GM06990 (cell line): Measurements from ENCODE around the gene CACNA1D.
"Not testable (repeated sequence)": the region's sequence is repeated elsewhere in the genome, so short reads cannot be mapped to it uniquely, and the experiment has no call there.

Experiments used
- DNase-seq: peaks from one replicate; pipeline ENCODE4 v3.0.0-alpha.2; 2011; ENCODE audit not compliant: insufficient read length; ENCODE audit errors: extremely low read depth
- H3K27me3 ChIP-seq: replicated peaks from 2 replicates; pipeline ENCODE4 v1.6.0; 2011; ENCODE audit warnings: low read length; ENCODE audit not compliant: control insufficient read depth, insufficient read depth
- H3K36me3 ChIP-seq: 2 replicates; pipeline ENCODE4 v1.5.1; 2011; ENCODE audit warnings: low read length; ENCODE audit not compliant: control insufficient read depth, insufficient read depth
- H3K4me3 ChIP-seq: replicated peaks from 2 replicates; pipeline ENCODE4 v1.5.1; 2011; ENCODE audit warnings: low read depth, mild to moderate bottlenecking, control low read depth, low read length
- TF ChIP-seq, protein P1 (sequence below): IDR thresholded peaks from 2 replicates; pipeline ENCODE4 v1.5.1; 2011; ENCODE audit warnings: low read length, control low read depth, mild to moderate bottlenecking, inconsistent platforms; ENCODE audit not compliant: insufficient read depth, poor library complexity, severe bottlenecking

Gene CACNA1D

DNA sequence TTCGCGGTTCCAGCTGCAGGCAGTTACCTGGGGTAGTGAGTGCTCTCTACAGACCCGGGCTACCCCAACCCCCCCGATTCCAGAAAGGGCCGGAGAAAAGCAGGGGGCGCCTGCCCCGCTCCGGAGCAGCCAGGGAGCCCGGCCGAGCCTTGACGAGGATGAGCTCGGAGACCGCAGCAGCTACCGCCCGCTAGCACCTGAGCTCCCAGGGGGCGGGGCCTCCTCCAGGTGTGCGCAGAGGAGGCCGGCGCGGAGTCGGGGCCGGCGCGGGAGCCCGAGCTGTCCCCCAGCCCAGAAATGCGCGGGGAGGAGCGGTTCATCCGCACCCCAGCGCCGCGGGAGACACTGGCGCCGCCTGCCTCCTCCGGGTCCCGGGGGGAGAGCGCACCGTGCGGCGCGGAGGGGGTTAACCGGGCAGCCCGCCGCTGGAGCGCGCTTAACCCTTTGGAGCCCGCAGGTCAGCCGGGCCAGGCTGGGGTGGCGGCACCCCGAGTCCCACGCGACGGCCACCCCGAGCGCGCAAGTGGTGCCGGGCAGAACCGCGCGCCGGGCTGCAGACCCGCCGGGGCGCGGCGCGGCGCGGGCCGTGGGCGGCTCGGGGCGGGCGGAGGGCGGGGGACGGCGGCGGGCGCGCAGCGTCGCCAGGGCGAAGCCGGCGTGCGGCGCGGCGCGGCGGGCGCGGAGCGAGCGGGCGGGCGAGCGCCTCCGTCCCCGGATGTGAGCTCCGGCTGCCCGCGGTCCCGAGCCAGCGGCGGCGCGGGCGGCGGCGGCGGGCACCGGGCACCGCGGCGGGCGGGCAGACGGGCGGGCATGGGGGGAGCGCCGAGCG, at the start of gene CACNA1D:
Gene CACNA1D (plus strand): TSS at position 649 of the 829 bp plus-strand sequence. CDS start 556 bp downstream, outside the sequence.
- Histone ChIP-seq H3K4me3 (peak within 1 kb of the TSS; percentile 6; the same call in 1 of the 2 replicates), H3K36me3 (no peaks in the 10 kb centered on the region), H3K27me3 (peaks cover 5% of the 10 kb centered on the region)
- peak; percentile 6 for DNase-seq
- TF ChIP-seq, protein P1, sequence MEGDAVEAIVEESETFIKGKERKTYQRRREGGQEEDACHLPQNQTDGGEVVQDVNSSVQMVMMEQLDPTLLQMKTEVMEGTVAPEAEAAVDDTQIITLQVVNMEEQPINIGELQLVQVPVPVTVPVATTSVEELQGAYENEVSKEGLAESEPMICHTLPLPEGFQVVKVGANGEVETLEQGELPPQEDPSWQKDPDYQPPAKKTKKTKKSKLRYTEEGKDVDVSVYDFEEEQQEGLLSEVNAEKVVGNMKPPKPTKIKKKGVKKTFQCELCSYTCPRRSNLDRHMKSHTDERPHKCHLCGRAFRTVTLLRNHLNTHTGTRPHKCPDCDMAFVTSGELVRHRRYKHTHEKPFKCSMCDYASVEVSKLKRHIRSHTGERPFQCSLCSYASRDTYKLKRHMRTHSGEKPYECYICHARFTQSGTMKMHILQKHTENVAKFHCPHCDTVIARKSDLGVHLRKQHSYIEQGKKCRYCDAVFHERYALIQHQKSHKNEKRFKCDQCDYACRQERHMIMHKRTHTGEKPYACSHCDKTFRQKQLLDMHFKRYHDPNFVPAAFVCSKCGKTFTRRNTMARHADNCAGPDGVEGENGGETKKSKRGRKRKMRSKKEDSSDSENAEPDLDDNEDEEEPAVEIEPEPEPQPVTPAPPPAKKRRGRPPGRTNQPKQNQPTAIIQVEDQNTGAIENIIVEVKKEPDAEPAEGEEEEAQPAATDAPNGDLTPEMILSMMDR = no peak

DNA sequence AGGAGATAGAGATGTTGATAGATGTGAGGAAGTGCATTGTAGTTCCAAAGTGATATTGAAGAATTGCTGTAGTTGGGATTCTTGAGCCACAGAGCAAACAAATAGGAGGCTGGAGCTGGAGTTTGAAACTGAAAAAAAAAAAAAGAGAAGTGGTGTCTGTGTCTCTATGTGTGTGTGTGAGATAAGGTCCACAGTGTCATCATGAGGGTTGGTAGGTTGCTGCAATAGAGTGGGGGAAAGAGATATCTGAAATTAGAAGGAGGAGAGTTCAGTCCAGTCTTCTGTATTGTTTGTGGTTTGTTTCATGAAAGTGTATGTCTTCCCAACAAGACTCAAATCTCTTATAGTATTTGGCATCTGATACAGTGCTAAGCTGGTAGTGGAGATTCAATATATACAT, 37.3 kb upstream of the CACNA1D start:
- no peaks in the 10 kb centered on the region for H3K36me3 ChIP-seq
- H3K4me3 ChIP-seq = no peak overlapping the region
- H3K27me3 ChIP-seq = no peaks in the 10 kb centered on the region; the same call in 1 of the 2 replicates
- DNase-seq = no peak
- TF ChIP-seq, protein P1 = no peak

DNA sequence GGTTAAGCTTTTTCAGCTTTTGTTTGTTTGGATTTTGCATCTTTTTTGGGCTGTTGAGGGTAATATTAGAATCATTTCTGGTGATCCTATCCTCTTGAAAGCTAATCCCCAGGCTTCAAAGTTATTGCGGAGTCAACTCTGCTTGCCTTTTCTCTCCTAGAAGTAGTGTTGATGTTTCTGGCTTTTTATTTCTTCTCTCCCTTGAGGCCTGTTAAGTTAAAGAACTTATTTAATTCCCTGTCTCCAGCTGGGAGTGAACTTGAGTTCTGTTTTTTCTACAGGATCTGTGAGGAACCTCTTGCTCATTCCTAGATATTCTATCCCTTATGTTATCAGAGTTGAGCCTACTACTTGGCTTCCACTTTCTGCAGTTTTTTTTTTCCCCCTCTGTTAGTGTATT, 34.1 kb upstream of the CACNA1D start:
- no peak for DNase-seq
- no peak overlapping the region for H3K4me3 ChIP-seq
- TF ChIP-seq, protein P1 = no peak
- H3K36me3 ChIP-seq = no peaks in the 10 kb centered on the region
- no peaks in the 10 kb centered on the region; the same call in 1 of the 2 replicates for H3K27me3 ChIP-seq

DNA sequence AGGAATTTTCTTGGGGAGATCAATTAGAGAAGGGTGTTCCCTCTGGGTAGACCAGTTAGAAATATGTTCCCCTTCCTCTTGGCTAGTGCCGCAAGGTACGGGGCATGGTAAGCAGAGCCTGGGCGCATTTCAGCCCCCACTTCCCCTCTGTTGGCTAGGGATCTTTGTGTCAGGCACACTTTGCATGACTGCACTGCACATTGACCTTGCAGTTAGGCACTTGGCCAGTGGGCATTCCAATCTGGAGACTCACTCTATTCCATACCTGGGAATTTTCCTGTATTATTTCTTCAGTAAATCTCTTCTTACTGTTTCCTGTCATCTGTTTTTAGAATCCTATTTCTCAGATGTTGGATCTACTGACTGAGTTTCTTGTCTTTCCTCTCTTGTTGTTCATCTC, 30.0 kb upstream of the CACNA1D start:
- H3K4me3 ChIP-seq = no peak overlapping the region
- no peak for DNase-seq
- no peaks in the 10 kb centered on the region; the same call in 1 of the 2 replicates for H3K27me3 ChIP-seq
- no peaks in the 10 kb centered on the region for H3K36me3 ChIP-seq
- TF ChIP-seq, protein P1 = no peak

DNA sequence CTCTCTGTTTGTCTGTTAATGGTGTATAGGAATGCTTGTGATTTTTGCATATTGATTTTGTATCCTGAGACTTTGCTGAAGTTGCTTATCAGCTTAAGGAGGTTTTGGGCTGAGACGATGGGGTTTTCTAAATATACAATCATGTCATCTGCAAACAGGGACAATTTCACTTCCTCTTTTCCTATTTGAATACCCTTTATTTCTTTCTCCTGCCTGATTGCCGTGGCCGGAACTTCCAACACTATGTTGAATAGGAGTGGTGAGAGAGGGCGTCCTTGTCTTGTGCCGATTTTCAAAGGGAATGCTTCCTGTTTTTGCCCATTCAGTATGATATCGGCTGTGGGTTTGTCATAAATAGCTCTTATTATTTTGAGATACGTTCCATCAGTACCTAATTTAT, 24.7 kb upstream of the CACNA1D start:
- not testable (repeated sequence) for DNase-seq, H3K36me3 ChIP-seq, H3K27me3 ChIP-seq, H3K4me3 ChIP-seq

DNA sequence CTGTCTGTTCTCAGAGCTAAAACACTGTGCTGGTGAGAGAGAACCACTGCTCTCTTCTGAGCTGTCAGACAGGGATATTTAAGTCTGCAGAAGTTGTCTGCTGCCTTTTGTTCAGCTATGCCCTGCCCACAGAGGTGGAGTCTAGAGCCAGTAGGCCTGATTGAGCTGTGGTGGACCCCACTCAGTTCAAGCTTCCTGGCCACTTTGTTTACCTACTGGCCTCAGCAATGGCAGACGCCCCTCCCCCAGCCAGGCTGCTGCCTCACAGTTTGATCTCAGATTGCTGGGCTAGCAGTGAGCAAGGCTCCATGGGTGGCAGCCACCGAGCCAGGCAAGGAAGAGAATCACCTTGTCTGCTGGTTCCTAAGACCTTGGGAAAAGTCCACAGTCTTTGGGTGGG, 21.0 kb upstream of the CACNA1D start:
- DNase-seq = no peak
- TF ChIP-seq, protein P1 = no peak
- H3K4me3 ChIP-seq = no peak overlapping the region
- no peaks in the 10 kb centered on the region for H3K36me3 ChIP-seq
- H3K27me3 ChIP-seq = no peaks in the 10 kb centered on the region

DNA sequence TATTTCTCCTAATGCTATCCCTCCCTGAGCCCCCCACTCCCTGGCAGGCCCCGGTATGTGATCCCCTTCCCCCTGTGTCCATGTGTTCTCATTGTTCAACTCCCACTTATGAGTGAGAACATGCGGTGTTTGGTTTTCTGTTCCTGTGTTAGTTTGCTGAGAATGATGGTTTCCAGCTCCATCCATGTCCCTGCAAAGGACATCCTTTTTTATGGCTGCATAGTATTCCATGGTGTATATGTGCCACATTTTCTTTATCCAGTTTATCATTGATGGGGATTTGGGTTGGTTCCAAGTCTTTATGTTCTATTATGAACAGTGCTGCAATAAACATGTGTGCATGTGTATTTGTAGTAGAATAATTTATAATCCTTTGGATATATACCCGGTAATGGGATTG, 18.0 kb upstream of the CACNA1D start:
- not testable (repeated sequence) for H3K36me3 ChIP-seq, H3K27me3 ChIP-seq, DNase-seq, H3K4me3 ChIP-seq

DNA sequence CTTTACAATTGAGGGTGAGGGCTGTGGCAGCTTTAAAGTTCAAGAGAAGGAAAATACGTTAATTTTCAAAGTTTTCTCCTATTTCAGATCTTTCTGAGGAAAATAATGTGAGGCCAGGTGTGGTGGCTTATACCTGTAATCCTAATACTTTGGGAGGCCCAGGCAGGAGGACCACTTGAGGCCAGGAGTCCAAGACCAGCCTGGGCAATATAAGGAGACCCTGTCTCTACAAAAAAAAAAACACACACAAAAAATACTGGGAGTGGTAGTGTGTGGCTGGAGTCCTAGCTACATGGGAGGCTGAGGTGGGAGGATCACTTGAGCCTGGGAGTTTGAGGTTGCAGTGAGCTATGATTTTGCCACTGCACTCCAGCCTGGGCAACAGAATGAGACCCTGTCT, 16.7 kb upstream of the CACNA1D start:
- not testable (repeated sequence) for DNase-seq, H3K36me3 ChIP-seq, H3K27me3 ChIP-seq, H3K4me3 ChIP-seq
